Tongue (tissue), 2 donors: ENCODE results near the gene PRKAG3. TPM values are rescaled to one million over a fixed set of nuclear protein-coding genes. Genes with fewer than 3 reads are reported as not detected.
"Not testable (repeated sequence)": the region's sequence is repeated elsewhere in the genome, so short reads cannot be mapped to it uniquely, and the experiment has no call there.

Experiments
- DNase-seq: peaks from one replicate; pipeline ENCODE4 v3.0.0-alpha.2; 2015
- total RNA-seq: library from RNA; depleted of rRNA; stranded (reverse); fragments of >200 nt; gene quantifications from one replicate; pipeline ENCODE4 v1.2.3, GENCODE V29; 2014

Gene PRKAG3
- total RNA-seq, 1 donor from 2014 or later: 19.7 TPM

GRCh38 chr2:218861645-218862318, 30.2 kb upstream of the PRKAG3 start:
- DNase-seq: no peak

- DNase-seq: peak; percentile 96
Observed at GRCh38 chr2:218860950-218861381, 29.4 kb upstream of the PRKAG3 start.

GRCh38 chr2:218859988-218860831, 28.6 kb upstream of the PRKAG3 start:
- no peak for DNase-seq

GRCh38 chr2:218859556-218859987, 28.0 kb upstream of the PRKAG3 start, which contains the start of gene WNT6:
Gene WNT6, plus strand, starts transcription at chr2:218859805. Its CDS starts 233 bp downstream, at chr2:218860038.
- DNase-seq: no peak

- DNase-seq: no peak
Observed at GRCh38 chr2:218858671-218859555, 27.3 kb upstream of the PRKAG3 start.

GRCh38 chr2:218858138-218858445, 26.5 kb upstream of the PRKAG3 start:
- DNase-seq: no peak

GRCh38 chr2:218857371-218858137, 26.0 kb upstream of the PRKAG3 start:
- DNase-seq: no peak

- no peak for DNase-seq
Observed at GRCh38 chr2:218856896-218857243, 25.3 kb upstream of the PRKAG3 start.

GRCh38 chr2:218856167-218856895, 24.7 kb upstream of the PRKAG3 start:
- no peak for DNase-seq

- no peak for DNase-seq
Observed at GRCh38 chr2:218855305-218856166, 23.9 kb upstream of the PRKAG3 start.

- no peak for DNase-seq
Observed at GRCh38 chr2:218854860-218855259, 23.3 kb upstream of the PRKAG3 start.

- DNase-seq: no peak
Observed at GRCh38 chr2:218853766-218854165, 22.2 kb upstream of the PRKAG3 start.

GRCh38 chr2:218852911-218853667, 21.5 kb upstream of the PRKAG3 start:
- peak; percentile 71 for DNase-seq

GRCh38 chr2:218851286-218851685, 19.7 kb upstream of the PRKAG3 start:
- DNase-seq: no peak

GRCh38 chr2:218850796-218851195, 19.2 kb upstream of the PRKAG3 start:
- DNase-seq: no peak

GRCh38 chr2:218849721-218850120, 18.1 kb upstream of the PRKAG3 start:
- DNase-seq: no peak

GRCh38 chr2:218846963-218847362, 15.4 kb upstream of the PRKAG3 start:
- DNase-seq: not testable (repeated sequence)

GRCh38 chr2:218844334-218844733, 12.7 kb upstream of the PRKAG3 start:
- DNase-seq: not testable (repeated sequence)

GRCh38 chr2:218839888-218840287, 8.3 kb upstream of the PRKAG3 start:
- no peak for DNase-seq
